Endodermal cell (in vitro differentiated cells): ENCODE results near the gene DCC. TPM values are rescaled to one million over a fixed set of nuclear protein-coding genes. Genes with fewer than 3 reads are reported as not detected.

Source experiments
- DNase-seq: peaks from one replicate; pipeline ENCODE4 v3.0.0-alpha.2; 2017
- H3K27ac ChIP-seq: 2 replicates; pipeline ENCODE4 v1.5.1; 2013; ENCODE audit warnings: mild to moderate bottlenecking, low read depth, low read length, moderate library complexity
- H3K27me3 ChIP-seq: 2 replicates; pipeline ENCODE4 v1.6.1; 2013; ENCODE audit warnings: mild to moderate bottlenecking, low read length, moderate library complexity; ENCODE audit not compliant: insufficient read depth, control insufficient read depth, poor library complexity, severe bottlenecking
- H3K36me3 ChIP-seq: 2 replicates; pipeline ENCODE4 v1.7.0; 2013; ENCODE audit warnings: mild to moderate bottlenecking, low read length, moderate library complexity; ENCODE audit not compliant: control insufficient read depth, insufficient read depth
- H3K4me1 ChIP-seq: one replicate; pipeline ENCODE4 v1.7.0; 2013; ENCODE audit warnings: low read length; ENCODE audit not compliant: control insufficient read depth, insufficient read depth
- H3K4me3 ChIP-seq: 2 replicates; pipeline ENCODE4 v1.5.1; 2013; ENCODE audit warnings: mild to moderate bottlenecking, low read length, moderate library complexity
- H3K9ac ChIP-seq: 2 replicates; pipeline ENCODE4 v1.6.1; 2013; ENCODE audit warnings: mild to moderate bottlenecking, low read length, moderate library complexity; ENCODE audit not compliant: poor library complexity, severe bottlenecking; ENCODE audit errors: extremely low read depth
- H3K9me3 ChIP-seq: 2 replicates; pipeline ENCODE4 v1.6.1; 2013; ENCODE audit warnings: mild to moderate bottlenecking, low read length, moderate library complexity; ENCODE audit not compliant: control insufficient read depth
- H3K27ac Mint-ChIP-seq: 2 replicates; pipeline ENCODE4 v1.8.0; 2020; ENCODE audit warnings: mixed read lengths
- H3K27me3 Mint-ChIP-seq: 2 replicates; pipeline ENCODE4 v1.8.0; 2021; ENCODE audit warnings: mild to moderate bottlenecking, mixed read lengths; ENCODE audit not compliant: insufficient read depth
- H3K36me3 Mint-ChIP-seq: 2 replicates; pipeline ENCODE4 v1.8.0; 2020; ENCODE audit warnings: low read depth, mixed read lengths
- H3K4me1 Mint-ChIP-seq: 2 replicates; pipeline ENCODE4 v1.8.0; 2020; ENCODE audit warnings: mixed read lengths
- H3K4me3 Mint-ChIP-seq: 2 replicates; pipeline ENCODE4 v1.8.0; 2020; ENCODE audit warnings: mild to moderate bottlenecking, moderate library complexity, mixed read lengths
- H3K9me3 Mint-ChIP-seq: 2 replicates; pipeline ENCODE4 v1.8.0; 2020; ENCODE audit warnings: mild to moderate bottlenecking, mixed read lengths
- WGBS, 2 experiments: methylation state at CpG; one replicate each; pipeline versions ENCODE4 v1.1.5 to v1.1.7; 2013; ENCODE audit warnings: missing lambda C conversion rate in 2 of 2, mixed read lengths in 1 of 2; ENCODE audit not compliant: insufficient coverage in 1 of 2, insufficient read length in 1 of 2; 5-methylcytosine and 5-hydroxymethylcytosine counted together
- total RNA-seq, 2 donors: library from RNA; stranded (reverse); fragmentation: NEBNext Ultra II Directional in 1 of 2; extraction: Animal tissue kit (Norgen Biotek cat#: 25700) in 1 of 2; gene quantifications; 2 replicates in 1 of 2; 3 replicates in 1 of 2; pipeline ENCODE4 v1.2.1, GENCODE V29; 2021
- TF ChIP-seq, protein P1 (sequence below): fragments of 200-600 bp; sonication (generic); conservative IDR thresholded peaks from 2 replicates; pipeline ENCODE4 v1.5.0; 2021; ENCODE audit warnings: antibody characterized with exemption, mild to moderate bottlenecking

Gene DCC
- total RNA-seq, 2 donors from 2014 or later = 0.77 to 0.97 TPM

DNA sequence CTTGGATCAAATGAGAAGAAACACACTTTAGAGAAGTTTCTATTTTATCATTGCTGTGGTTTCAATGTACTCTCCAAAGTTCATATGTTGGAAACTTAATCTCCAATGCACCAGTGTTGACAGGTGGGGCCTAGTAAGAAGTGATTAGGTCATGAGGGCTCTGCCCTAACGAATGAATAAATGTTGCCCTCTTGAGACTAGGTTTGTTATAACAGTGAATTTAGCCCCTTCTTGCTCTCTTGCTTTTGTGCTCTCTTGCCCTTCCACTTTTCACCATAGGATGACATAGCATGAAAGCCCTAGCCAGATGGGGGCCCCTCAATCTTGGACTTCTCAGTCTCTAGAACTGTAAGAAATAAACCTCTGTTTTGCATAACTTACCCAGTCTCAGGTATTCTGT lies 664.8 kb downstream of the DCC start:
- no peaks in the 10 kb centered on the region for H3K27me3 Mint-ChIP-seq
- TF ChIP-seq, protein P1, sequence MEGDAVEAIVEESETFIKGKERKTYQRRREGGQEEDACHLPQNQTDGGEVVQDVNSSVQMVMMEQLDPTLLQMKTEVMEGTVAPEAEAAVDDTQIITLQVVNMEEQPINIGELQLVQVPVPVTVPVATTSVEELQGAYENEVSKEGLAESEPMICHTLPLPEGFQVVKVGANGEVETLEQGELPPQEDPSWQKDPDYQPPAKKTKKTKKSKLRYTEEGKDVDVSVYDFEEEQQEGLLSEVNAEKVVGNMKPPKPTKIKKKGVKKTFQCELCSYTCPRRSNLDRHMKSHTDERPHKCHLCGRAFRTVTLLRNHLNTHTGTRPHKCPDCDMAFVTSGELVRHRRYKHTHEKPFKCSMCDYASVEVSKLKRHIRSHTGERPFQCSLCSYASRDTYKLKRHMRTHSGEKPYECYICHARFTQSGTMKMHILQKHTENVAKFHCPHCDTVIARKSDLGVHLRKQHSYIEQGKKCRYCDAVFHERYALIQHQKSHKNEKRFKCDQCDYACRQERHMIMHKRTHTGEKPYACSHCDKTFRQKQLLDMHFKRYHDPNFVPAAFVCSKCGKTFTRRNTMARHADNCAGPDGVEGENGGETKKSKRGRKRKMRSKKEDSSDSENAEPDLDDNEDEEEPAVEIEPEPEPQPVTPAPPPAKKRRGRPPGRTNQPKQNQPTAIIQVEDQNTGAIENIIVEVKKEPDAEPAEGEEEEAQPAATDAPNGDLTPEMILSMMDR = peak; percentile 64
- H3K36me3 ChIP-seq = no peaks in the 10 kb centered on the region
- H3K9ac ChIP-seq = no peak overlapping the region
- no peaks in the 10 kb centered on the region for H3K9me3 Mint-ChIP-seq
- H3K27me3 ChIP-seq = no peaks in the 10 kb centered on the region
- no peaks in the 10 kb centered on the region for H3K4me1 Mint-ChIP-seq
- 33 to 57% methylated on average over 1 of the region's 1 CpG for WGBS, 2 experiments
- H3K4me1 ChIP-seq = no peaks in the 10 kb centered on the region
- no peaks in the 10 kb centered on the region for H3K36me3 Mint-ChIP-seq
- H3K4me3 Mint-ChIP-seq = no peak overlapping the region
- no peak overlapping the region for H3K27ac Mint-ChIP-seq
- no peak overlapping the region for H3K27ac ChIP-seq
- H3K9me3 ChIP-seq = no peaks in the 10 kb centered on the region
- peak; percentile 42 for DNase-seq
- H3K4me3 ChIP-seq = no peak overlapping the region

DNA sequence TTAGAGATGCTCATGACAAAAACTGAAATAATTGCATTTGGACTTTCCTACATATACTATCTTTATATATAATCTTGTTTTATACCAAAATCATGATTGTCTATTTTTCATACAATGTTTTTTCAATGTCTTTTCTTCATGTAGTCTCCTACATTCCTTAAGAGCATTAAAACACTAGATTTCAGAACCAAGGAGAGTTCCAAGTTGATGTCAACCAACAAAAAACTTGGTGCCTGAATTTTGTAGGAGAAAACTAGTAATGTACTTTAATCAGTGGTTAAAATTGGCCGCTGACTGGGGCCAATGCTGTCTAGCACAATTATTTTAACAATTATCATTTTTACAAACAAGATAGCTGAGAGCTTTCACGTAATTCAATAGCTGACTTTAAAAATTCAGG lies 678.8 kb downstream of the DCC start:
- Mint-ChIP-seq H3K4me1 (no peaks in the 10 kb centered on the region), H3K4me3 (no peak overlapping the region), H3K27me3 (no peaks in the 10 kb centered on the region), H3K36me3 (no peaks in the 10 kb centered on the region), H3K27ac (no peak overlapping the region), H3K9me3 (no peaks in the 10 kb centered on the region)
- TF ChIP-seq, protein P1 = no peak
- no peak overlapping the region for H3K27ac ChIP-seq
- H3K36me3 ChIP-seq = no peaks in the 10 kb centered on the region
- no peak overlapping the region for H3K4me3 ChIP-seq
- H3K9ac ChIP-seq = no peak overlapping the region
- no peak for DNase-seq
- WGBS, 2 experiments = 83 to 86% methylated on average over 2 of the region's 2 CpGs
- no peaks in the 10 kb centered on the region for H3K9me3 ChIP-seq
- no peaks in the 10 kb centered on the region for H3K27me3 ChIP-seq
- H3K4me1 ChIP-seq = no peaks in the 10 kb centered on the region

DNA sequence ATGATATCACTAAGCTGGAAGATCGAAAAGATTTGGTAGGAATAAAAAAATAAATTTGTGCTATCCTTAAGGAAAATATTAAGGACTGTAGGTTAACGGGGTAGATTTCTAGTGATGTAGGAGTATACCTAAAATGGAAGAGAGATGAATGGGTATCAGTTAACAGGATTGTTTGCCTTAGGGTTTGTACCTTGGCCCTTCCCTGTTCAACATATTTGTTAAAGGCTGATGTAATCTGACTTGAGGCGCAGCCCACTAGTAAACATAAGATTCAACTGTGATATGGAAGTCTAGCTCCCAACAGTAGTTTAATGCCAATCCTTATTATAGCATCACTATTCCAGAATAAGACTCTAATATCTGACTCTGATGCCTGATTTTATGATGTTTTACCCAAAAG lies 685.2 kb downstream of the DCC start:
- Histone ChIP-seq H3K9me3 (no peaks in the 10 kb centered on the region), H3K27ac (no peak overlapping the region), H3K36me3 (no peaks in the 10 kb centered on the region), H3K9ac (no peak overlapping the region), H3K4me3 (no peak overlapping the region), H3K27me3 (no peaks in the 10 kb centered on the region), H3K4me1 (no peaks in the 10 kb centered on the region)
- Mint-ChIP-seq H3K36me3 (no peaks in the 10 kb centered on the region), H3K4me3 (no peak overlapping the region), H3K9me3 (no peaks in the 10 kb centered on the region), H3K4me1 (no peaks in the 10 kb centered on the region), H3K27ac (no peak overlapping the region), H3K27me3 (no peaks in the 10 kb centered on the region)
- no peak for DNase-seq
- WGBS, 2 experiments = 83 to 93% methylated on average over 2 to 3 of the region's 3 CpGs
- TF ChIP-seq, protein P1 = no peak
